ENCODE results near the gene GRM5.
"Not testable (repeated sequence)": the region's sequence is repeated elsewhere in the genome, so short reads cannot be mapped to it uniquely, and the experiment has no call there.

The GRM5 gene

DNA sequence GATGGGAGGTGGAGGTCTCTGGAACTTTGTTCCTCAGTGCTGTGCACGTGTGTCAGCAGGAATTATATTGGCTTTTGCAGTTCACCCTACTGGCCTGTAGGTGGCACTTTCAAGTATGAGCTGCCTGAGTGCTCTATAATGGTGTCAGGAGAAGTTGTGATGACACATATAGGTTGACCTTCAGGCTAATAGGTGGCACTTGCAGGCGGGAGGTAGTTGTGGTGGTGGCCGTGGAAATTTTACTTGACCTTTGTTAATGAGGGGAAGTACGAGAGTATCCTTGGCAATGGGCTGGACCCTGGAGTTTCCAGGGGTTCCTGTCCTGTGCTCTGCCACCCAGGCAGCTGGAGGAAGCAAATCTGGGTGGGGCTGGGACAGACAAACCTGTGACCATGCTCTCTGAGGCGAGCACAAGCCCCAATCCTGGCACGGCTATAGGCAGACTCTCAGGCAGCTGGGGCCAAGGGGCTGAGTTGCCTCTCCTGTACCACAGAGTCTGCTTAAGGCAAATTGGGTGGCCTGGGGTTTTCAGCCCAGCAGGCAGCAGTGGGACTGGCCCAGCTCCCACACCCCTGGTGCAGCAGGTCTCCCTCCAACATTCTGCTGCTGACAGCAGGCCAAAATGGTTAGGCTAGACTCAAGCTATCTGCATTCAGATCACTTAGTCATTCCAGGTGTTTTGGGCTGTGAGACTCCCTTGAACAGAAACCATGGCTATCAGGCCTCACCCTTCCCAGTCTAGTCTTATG lies 580.7 kb downstream of the GRM5 start:
- DNase-seq: peak; percentile 57

DNA sequence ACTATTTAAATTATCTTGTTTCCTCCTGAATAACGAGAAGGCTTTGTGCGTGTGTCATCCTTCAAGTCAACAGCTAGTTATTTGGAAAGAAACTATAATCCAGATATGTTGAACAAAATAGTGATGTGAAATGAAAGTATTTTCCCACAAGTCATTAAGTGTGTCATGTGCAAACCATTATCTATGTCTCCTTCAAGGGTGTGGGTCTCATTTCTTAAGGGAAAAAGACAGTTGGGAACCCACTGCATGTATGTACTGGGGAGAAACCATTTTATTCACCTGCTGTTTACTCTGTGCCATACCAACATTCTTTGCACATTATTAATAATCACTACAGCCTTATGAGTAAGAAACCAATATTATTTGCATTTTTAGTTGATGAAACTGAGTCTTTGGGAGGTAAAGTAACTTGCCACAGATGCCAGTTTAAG lies 582.9 kb downstream of the GRM5 start:
- DNase-seq: no peak

DNA sequence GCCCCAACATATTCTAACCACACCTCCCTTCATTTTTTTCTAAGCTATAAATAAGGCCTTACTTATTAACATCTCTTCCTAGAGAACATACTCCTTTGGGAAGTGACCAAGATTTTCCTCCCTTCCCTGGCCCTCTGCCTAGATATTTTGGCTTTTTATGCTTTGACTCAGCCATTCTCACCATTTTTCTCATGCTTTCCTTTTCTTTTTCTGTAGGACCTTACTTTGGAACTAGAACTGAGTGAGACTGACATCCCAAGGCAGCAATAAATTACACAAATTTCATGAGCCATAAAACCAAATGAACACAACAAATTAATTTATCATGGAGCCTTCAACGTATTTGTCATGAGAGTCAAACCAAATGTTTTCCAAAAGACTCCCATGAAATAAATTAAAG lies 585.6 kb downstream of the GRM5 start:
- DNase-seq: no peak

DNA sequence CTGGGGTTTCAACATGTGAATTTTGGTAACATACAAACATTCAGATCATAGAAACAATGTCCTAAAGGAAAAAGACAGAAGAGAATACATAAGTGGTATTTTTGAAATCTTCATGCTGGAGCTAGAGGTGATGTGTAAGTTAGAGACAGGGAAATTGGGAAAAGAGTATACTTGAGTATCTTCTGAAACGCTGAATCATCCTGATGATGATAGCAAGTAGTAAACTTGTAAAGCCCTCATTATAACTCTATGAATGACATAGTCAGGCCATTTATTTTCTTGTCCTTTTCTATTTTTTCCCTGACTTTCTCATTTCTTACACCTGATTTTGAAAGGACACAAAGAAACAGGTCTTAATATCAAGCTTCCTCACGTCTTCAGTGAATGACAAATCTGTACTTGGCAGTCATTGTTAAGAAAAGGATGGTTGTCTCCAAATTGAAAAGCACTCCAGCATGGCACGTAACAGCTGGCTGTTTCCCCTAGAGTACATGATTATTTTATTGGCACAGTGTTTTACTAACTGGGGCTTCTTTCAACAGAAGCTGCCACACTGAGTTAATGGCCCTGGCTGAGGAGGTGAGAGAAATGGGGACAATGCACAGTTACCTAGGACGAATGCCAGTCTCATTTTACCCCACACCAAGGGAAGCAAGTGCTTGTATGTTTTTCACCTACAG lies 587.5 kb downstream of the GRM5 start:
- DNase-seq: no peak

DNA sequence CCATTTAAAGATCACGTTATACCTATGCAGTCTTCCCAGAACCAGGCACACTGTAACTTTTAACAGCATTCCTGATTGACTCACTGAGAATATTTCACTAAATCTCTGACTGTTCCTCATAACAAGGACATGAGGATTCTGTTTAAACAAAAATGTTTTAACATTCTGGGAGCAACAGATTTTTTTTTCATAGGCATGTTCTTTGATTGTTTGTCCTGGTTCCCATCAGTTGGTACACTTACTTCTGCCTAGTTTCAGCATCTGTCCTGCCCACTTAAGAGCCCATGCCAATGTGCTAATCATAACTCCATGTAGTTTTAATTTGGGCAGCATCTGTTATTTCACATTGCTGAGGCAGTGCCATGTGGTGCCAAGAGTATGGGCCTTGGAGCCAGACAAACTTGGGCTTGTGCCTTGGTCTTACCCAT lies 589.8 kb downstream of the GRM5 start:
- no peak for DNase-seq

DNA sequence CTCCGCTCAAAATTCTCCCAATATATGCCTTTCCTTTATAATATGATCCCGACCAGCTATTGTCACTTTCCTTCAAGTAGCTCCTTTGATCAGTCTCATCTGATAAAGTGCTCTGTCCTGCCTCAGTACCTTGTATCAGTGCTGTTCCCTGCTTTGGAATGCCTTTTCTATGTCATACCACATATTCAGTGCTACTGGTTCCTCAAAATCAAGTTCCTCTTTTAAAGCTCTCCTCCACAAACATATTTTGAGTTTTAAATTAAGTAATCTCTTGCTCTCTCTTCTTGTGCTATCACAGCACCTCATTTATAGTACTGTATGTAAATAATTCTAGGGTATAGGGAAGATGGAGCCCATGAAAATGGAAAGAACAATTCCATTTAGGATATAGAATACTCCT lies 591.1 kb downstream of the GRM5 start:
- DNase-seq: no peak

DNA sequence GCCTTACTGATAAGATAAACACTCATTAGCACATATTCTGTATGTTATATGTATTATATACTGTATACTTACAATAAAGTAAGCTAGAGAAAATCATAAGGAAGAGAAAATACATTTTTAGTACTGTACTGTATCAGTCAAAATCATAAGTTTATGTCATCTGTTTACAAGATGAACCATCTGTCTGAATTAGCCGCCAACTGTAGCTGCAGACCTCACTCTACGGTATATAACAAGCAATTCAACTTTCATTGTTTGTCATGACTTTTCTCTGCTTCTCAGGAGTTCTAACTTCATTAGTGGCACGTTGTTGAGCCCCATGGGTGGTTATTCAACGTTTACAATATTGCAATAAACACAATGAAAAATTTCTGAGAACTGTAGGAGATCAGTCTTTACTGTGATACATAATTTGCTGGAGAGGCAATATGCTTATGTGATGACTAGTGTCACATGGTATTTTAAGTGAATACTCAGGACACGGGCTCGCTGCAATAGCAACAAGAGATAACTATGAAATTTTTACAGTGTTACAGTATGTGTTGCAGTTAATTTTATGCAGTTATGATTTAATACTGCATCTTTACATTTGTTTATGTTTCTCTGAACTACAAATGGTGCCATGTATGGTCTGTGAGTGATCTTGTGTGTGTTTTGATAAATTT lies 596.1 kb downstream of the GRM5 start:
- no peak for DNase-seq

DNA sequence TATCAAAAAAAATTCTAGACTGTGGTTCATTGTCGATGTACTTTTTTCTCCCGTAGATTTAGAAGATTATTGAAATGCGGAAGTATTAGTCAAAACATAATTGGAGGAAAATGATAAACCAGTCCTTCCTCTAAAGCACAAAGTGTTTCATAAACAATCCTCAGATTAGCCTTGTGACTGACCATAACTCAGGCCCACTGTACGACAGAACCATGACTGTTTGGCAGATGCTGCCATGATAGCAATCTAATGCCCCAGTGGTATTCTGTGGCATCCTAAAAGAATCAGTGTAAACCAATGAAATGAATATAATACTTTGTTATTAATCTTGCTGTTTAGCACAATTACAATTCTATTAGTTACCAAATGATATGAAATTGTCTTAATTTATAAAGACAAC lies 601.3 kb downstream of the GRM5 start:
- no peak for DNase-seq

DNA sequence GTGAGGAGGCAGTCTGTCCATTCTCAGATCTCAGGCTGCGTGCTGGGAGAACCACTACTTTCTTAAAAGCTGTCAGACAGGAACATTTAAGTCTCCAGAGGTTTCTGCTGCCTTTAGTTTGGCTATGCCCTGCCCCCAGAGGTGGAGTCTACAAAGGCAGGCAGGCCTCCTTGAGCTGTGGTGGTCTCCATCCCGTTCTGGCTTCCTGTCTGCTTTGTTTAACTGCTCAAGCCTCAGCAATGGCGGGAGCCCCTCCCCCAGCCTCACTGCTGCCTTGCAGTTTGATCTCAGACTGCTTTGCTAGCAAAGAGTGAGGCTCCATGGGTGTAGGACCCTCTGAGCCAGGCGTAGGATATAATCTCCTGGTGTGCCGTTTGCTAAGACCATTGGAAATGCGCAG lies 602.5 kb downstream of the GRM5 start:
- DNase-seq: not testable (repeated sequence)

DNA sequence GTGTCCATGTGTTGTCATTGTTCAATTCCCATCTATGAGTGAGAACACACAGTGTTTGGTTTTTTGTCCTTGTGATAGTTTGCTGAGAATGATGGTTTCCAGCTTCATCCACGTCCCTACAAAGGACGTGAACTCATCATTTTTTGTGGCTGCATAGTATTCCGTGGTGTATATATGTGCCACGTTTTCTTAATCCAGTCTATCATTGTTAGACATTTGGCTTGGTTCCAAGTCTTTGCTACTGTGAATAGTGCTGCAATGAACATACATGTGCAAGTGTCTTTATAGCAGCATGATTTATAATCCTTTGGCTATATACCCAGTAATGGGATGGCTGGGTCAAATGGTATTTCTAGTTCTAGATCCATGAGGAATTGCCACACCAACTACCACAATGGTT lies 607.7 kb downstream of the GRM5 start:
- DNase-seq: not testable (repeated sequence)

DNA sequence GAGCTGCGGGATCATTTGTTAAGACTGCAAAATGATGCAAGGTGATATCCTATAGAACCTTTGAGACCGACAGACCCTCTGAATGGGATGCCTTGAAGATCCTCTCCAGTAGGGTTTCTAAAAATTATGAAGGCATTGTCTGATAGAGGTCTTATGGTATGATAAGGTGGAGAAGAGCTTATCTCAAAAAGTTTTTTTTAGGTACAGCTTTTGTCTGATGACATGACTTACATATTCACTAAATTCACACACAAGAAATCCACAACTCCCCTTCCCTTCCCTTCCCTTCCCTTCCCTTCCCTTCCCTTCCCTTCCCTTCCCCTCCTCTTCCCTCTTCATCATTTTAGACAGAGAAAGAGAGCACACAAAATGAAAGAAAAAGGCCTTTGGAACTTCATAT lies 609.8 kb downstream of the GRM5 start:
- no peak for DNase-seq

DNA sequence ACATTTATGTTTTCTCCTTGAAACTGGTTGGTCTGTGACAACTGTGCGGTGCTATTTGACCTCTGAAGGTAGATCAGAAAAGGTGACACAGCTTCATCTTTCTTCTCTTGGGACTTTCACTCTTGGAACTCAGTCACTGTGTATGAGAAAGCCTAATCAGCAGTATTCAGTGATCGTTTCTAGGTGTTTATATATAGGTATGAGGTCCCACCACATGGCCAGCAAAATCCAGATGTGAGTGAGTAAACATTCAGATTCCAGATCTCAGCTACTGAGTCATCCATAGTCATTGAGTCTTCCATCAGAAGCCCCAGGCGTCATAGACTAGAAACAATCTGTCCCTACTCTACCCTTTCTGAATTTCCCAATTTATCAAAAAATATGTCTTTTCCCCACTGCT lies 610.9 kb downstream of the GRM5 start:
- no peak for DNase-seq
